TTC549 (cell line): ENCODE data around the gene LMO2.
"Not testable (repeated sequence)": the region's sequence is repeated elsewhere in the genome, so short reads cannot be mapped to it uniquely, and the experiment has no call there.

Experiments
- FAIRE-seq: peaks from 2 replicates; lab custom pipeline; 2012; peaks lifted over from hg19 to GRCh38; lab: Jason Lieb, UNC

LMO2 gene

GRCh38 chr11:33891714-33892327 is at the start of gene LMO2:
LMO2 (minus strand) TSS chr11:33892076; CDS start chr11:33869716, 22,360 bp downstream.
- no peak for FAIRE-seq

- no peak for FAIRE-seq
These were observed 48.6 kb upstream of the LMO2 start for GRCh38 chr11:33940538-33940815.

GRCh38 chr11:33936725-33937604 is 45.1 kb upstream of the LMO2 start:
- no peak for FAIRE-seq

GRCh38 chr11:33935461-33936456 is 43.9 kb upstream of the LMO2 start:
- no peak for FAIRE-seq

GRCh38 chr11:33935005-33935404 is 43.1 kb upstream of the LMO2 start:
- no peak for FAIRE-seq

GRCh38 chr11:33934450-33934849 is 42.6 kb upstream of the LMO2 start:
- no peak for FAIRE-seq

GRCh38 chr11:33933602-33934001 is 41.7 kb upstream of the LMO2 start:
- no peak for FAIRE-seq

GRCh38 chr11:33932721-33933120 is 40.8 kb upstream of the LMO2 start:
- FAIRE-seq: no peak

GRCh38 chr11:33931739-33932366 is 40.0 kb upstream of the LMO2 start:
- not testable (repeated sequence) for FAIRE-seq

- no peak for FAIRE-seq
These were observed 39.2 kb upstream of the LMO2 start for GRCh38 chr11:33931067-33931466.

- FAIRE-seq: no peak
These were observed 38.6 kb upstream of the LMO2 start for GRCh38 chr11:33930317-33931021.

- FAIRE-seq: no peak
These were observed 36.7 kb upstream of the LMO2 start for GRCh38 chr11:33928564-33928963.

- no peak for FAIRE-seq
These were observed 35.0 kb upstream of the LMO2 start for GRCh38 chr11:33926671-33927552.

- FAIRE-seq: no peak
These were observed 32.5 kb upstream of the LMO2 start for GRCh38 chr11:33924341-33924740.

- no peak for FAIRE-seq
These were observed 31.8 kb upstream of the LMO2 start for GRCh38 chr11:33923626-33924025.

GRCh38 chr11:33920838-33921613 is 29.1 kb upstream of the LMO2 start:
- no peak for FAIRE-seq

GRCh38 chr11:33919645-33920044 is 27.8 kb upstream of the LMO2 start:
- no peak for FAIRE-seq

GRCh38 chr11:33917402-33917801 is 25.5 kb upstream of the LMO2 start:
- not testable (repeated sequence) for FAIRE-seq

- FAIRE-seq: no peak
These were observed 24.9 kb upstream of the LMO2 start for GRCh38 chr11:33916736-33917135.

GRCh38 chr11:33915526-33915925 is 23.6 kb upstream of the LMO2 start:
- FAIRE-seq: no peak
